SIG-M5 treated with dmso at 0.1 percent for 504 hours (cell line): ENCODE measurements around the gene MRPL49.

Experiments used
- DNase-seq: peaks from one replicate; lab custom pipeline; 2025; ENCODE audit not compliant: unreplicated experiment; lab: John Stamatoyannopoulos, UW

MRPL49 gene

GRCh38 chr11:65102142-65103095 is 19.7 kb upstream of the MRPL49 start:
- no peak for DNase-seq

GRCh38 chr11:65103476-65103875 is 18.6 kb upstream of the MRPL49 start:
- DNase-seq: no peak

- no peak for DNase-seq
These were observed 17.5 kb upstream of the MRPL49 start for GRCh38 chr11:65104628-65105027.

- no peak for DNase-seq
These were observed 15.0 kb upstream of the MRPL49 start for GRCh38 chr11:65107078-65107477.

- no peak for DNase-seq
These were observed 14.2 kb upstream of the MRPL49 start for GRCh38 chr11:65107751-65108468.

- peak; percentile 37 for DNase-seq
These were observed 13.5 kb upstream of the MRPL49 start for GRCh38 chr11:65108469-65109123.

GRCh38 chr11:65109231-65110198 is 12.6 kb upstream of the MRPL49 start:
- DNase-seq: no peak

- peak; percentile 82 for DNase-seq
These were observed 11.7 kb upstream of the MRPL49 start for GRCh38 chr11:65110354-65110861.

- DNase-seq: no peak
These were observed 10.9 kb upstream of the MRPL49 start for GRCh38 chr11:65111159-65111743.

GRCh38 chr11:65111744-65112545 is 10.2 kb upstream of the MRPL49 start, which contains the start of gene TM7SF2:
TSS of gene TM7SF2 (plus strand) at chr11:65111872. CDS start at chr11:65112016, 144 bp downstream.
- peak; percentile 86 for DNase-seq

- DNase-seq: peak; percentile 59
These were observed 9.4 kb upstream of the MRPL49 start for GRCh38 chr11:65112546-65113360.

- no peak for DNase-seq
These were observed 8.8 kb upstream of the MRPL49 start for GRCh38 chr11:65113361-65113756.

- DNase-seq: no peak
These were observed 8.3 kb upstream of the MRPL49 start for GRCh38 chr11:65113839-65114238.

GRCh38 chr11:65114538-65115171 is 7.5 kb upstream of the MRPL49 start:
- no peak for DNase-seq

- no peak for DNase-seq
These were observed 6.6 kb upstream of the MRPL49 start for GRCh38 chr11:65115361-65116082.

- no peak for DNase-seq
These were observed 5.5 kb upstream of the MRPL49 start for GRCh38 chr11:65116370-65117205.
